ENCODE data around the gene FN3K.

The FN3K gene

GRCh38 chr17:82726427-82726826 is 9.0 kb upstream of the FN3K start:
- TF ChIP-seq CTCF (conservative IDR thresholded peaks at IDR 0.05; ENCODE audit: low read depth, low read length) = no peak
- DNase-seq (ENCODE audit: low read depth) = no peak
- H3K4me3 ChIP-seq (ENCODE audit: low read depth, low read length) = no peak overlapping the region

- no peak for TF ChIP-seq CTCF (conservative IDR thresholded peaks at IDR 0.05; ENCODE audit: low read depth, low read length)
- no peak for DNase-seq (ENCODE audit: low read depth)
- no peak overlapping the region for H3K4me3 ChIP-seq (ENCODE audit: low read depth, low read length)
Observed at GRCh38 chr17:82729479-82730260, 5.7 kb upstream of the FN3K start.

GRCh38 chr17:82732118-82732743 is 3.2 kb upstream of the FN3K start:
- no peak overlapping the region for H3K4me3 ChIP-seq (ENCODE audit: low read depth, low read length)
- no peak for DNase-seq (ENCODE audit: low read depth)
- no peak for TF ChIP-seq CTCF (conservative IDR thresholded peaks at IDR 0.05; ENCODE audit: low read depth, low read length)

- DNase-seq (ENCODE audit: low read depth) = no peak
- no peak overlapping the region for H3K4me3 ChIP-seq (ENCODE audit: low read depth, low read length)
- TF ChIP-seq CTCF (conservative IDR thresholded peaks at IDR 0.05; ENCODE audit: low read depth, low read length) = no peak
Observed at GRCh38 chr17:82736511-82737185, 1.2 kb downstream of the FN3K start.

GRCh38 chr17:82737967-82738877 is 2.8 kb downstream of the FN3K start:
- no peak for DNase-seq (ENCODE audit: low read depth)
- H3K4me3 ChIP-seq (ENCODE audit: low read depth, low read length) = no peak overlapping the region
- no peak for TF ChIP-seq CTCF (conservative IDR thresholded peaks at IDR 0.05; ENCODE audit: low read depth, low read length)

- TF ChIP-seq CTCF (conservative IDR thresholded peaks at IDR 0.05; ENCODE audit: low read depth, low read length) = no peak
- DNase-seq (ENCODE audit: low read depth) = no peak
Observed at GRCh38 chr17:82740906-82741759, 5.7 kb downstream of the FN3K start.

More at GRCh38 chr17:82740906-82741759, 5.7 kb downstream of the FN3K start:
- no peak overlapping the region for H3K4me3 ChIP-seq (ENCODE audit: low read depth, low read length)
